CD4-positive, CD25-positive, alpha-beta regulatory T cell (primary cell): ENCODE measurements around the gene CKMT2. TPM values are rescaled to one million over a fixed set of nuclear protein-coding genes. Genes with fewer than 3 reads are reported as not detected.

ENCODE experiments used
- ATAC-seq, 2 donors: fragments of 150-1000 bp; cut with Tn5 transposase; one replicate each; pipeline ENCODE4 v1.10.0; 2021; ENCODE audit warnings: low read depth in 2 of 2, moderate number of reproducible peaks in 2 of 2, moderate library complexity in 1 of 2
- DNase-seq, 3 donors: peaks; one replicate each; pipeline versions ENCODE4 v3.0.0 to v3.0.0-alpha.2; 2012 to 2022; ENCODE audit warnings: mixed read lengths in 1 of 3
- H3K27ac ChIP-seq: one replicate; pipeline ENCODE4 v1.7.0; 2013; ENCODE audit warnings: mild to moderate bottlenecking, low read length; ENCODE audit not compliant: insufficient read depth, poor library complexity, severe bottlenecking
- H3K27me3 ChIP-seq: one replicate; pipeline ENCODE4 v1.7.0; 2013; ENCODE audit warnings: low read length; ENCODE audit not compliant: control insufficient read depth, insufficient read depth
- H3K36me3 ChIP-seq: one replicate; pipeline ENCODE4 v1.7.0; 2013; ENCODE audit warnings: mild to moderate bottlenecking, low read length, moderate library complexity; ENCODE audit not compliant: control insufficient read depth, insufficient read depth
- H3K4me1 ChIP-seq: 2 replicates; pipeline ENCODE4 v1.7.0; 2013; ENCODE audit warnings: mild to moderate bottlenecking, low read length; ENCODE audit not compliant: insufficient read depth, control insufficient read depth, poor library complexity, severe bottlenecking
- H3K4me3 ChIP-seq: one replicate; pipeline ENCODE4 v1.7.0; 2013; ENCODE audit warnings: low read depth, mild to moderate bottlenecking, low read length, moderate library complexity
- H3K9me3 ChIP-seq, 2 experiments: 1 replicate in 1 of 2; 2 replicates in 1 of 2; pipeline ENCODE4 v1.7.0; 2013; ENCODE audit warnings: low read length in 2 of 2, mild to moderate bottlenecking in 1 of 2, moderate library complexity in 1 of 2; ENCODE audit not compliant: control insufficient read depth in 2 of 2
- H3K27ac Mint-ChIP-seq, 3 donors: one replicate each; pipeline ENCODE4 v1.8.0; 2020 to 2022; ENCODE audit warnings: mild to moderate bottlenecking in 3 of 3, mixed read lengths in 3 of 3, moderate library complexity in 2 of 3
- H3K27me3 Mint-ChIP-seq: one replicate; pipeline ENCODE4 v1.8.0; 2022; ENCODE audit warnings: mild to moderate bottlenecking, mixed read lengths
- H3K36me3 Mint-ChIP-seq: one replicate; pipeline ENCODE4 v1.8.0; 2020; ENCODE audit warnings: mixed read lengths
- H3K4me1 Mint-ChIP-seq, 4 donors: one replicate each; pipeline ENCODE4 v1.8.0; 2020 to 2022; ENCODE audit warnings: mixed read lengths in 4 of 4, mild to moderate bottlenecking in 1 of 4
- H3K4me3 Mint-ChIP-seq, 4 donors: one replicate each; pipeline ENCODE4 v1.8.0; 2020 to 2022; ENCODE audit warnings: mild to moderate bottlenecking in 4 of 4, mixed read lengths in 4 of 4, moderate library complexity in 3 of 4
- H3K9me3 Mint-ChIP-seq, 7 donors: one replicate each; pipeline ENCODE4 v1.8.0; 2020 to 2022; ENCODE audit warnings: mixed read lengths in 7 of 7, mild to moderate bottlenecking in 3 of 7, moderate library complexity in 2 of 7
- polyA plus RNA-seq, 4 donors: library from polyadenylated mRNA; unstranded; fragments of 300-500 nt; fragmentation: Illumina TruSeq; gene quantifications; one replicate each; pipeline ENCODE4 v1.2.3, GENCODE V29; 2021
- total RNA-seq: library from RNA; stranded (reverse); gene quantifications from one replicate; pipeline ENCODE4 v1.2.3, GENCODE V29; 2022

CKMT2 gene
- total and polyA plus RNA-seq, 5 donors from 2014 or later, result 0.25 TPM; not detected in 4

GRCh38 chr5:81208904-81209303 lies 24.2 kb upstream of the CKMT2 start:
- H3K9me3 ChIP-seq, result no peaks in the 10 kb centered on the region
- no peaks in the 10 kb centered on the region for H3K36me3 ChIP-seq
- Mint-ChIP-seq H3K27me3 (no peaks in the 10 kb centered on the region), H3K36me3 (peaks cover 25% of the 10 kb centered on the region), H3K27ac (no peak overlapping the region), H3K4me1 (peaks cover 0 to 31% (median 8%) of the 10 kb centered on the region in 4 donors), H3K4me3 (no peak overlapping the region), H3K9me3 (no peaks in the 10 kb centered on the region)
- no peak overlapping the region for H3K4me3 ChIP-seq
- no peaks in the 10 kb centered on the region for H3K27me3 ChIP-seq
- H3K4me1 ChIP-seq, result peaks cover 25% of the 10 kb centered on the region
- H3K27ac ChIP-seq, result no peak overlapping the region
- DNase-seq (no peak), ATAC-seq (no peak)

GRCh38 chr5:81209386-81209785 lies 23.7 kb upstream of the CKMT2 start:
- Histone ChIP-seq H3K27ac (no peak overlapping the region), H3K4me3 (no peak overlapping the region), H3K36me3 (no peaks in the 10 kb centered on the region), H3K27me3 (no peaks in the 10 kb centered on the region), H3K9me3 (no peaks in the 10 kb centered on the region), H3K4me1 (peaks cover 25% of the 10 kb centered on the region)
- Mint-ChIP-seq H3K4me1 (peaks cover 0 to 36% (median 11%) of the 10 kb centered on the region in 4 donors), H3K27me3 (no peaks in the 10 kb centered on the region), H3K9me3 (no peaks in the 10 kb centered on the region), H3K4me3 (no peak overlapping the region), H3K36me3 (peaks cover 30% of the 10 kb centered on the region), H3K27ac (peak overlapping the region in 2 of 3 donors; percentile 74 to 91)
- ATAC-seq (no peak), DNase-seq (no peak)

GRCh38 chr5:81209869-81210493 lies 23.1 kb upstream of the CKMT2 start:
- H3K36me3 Mint-ChIP-seq, result peaks cover 36% of the 10 kb centered on the region
- H3K27me3 ChIP-seq, result no peaks in the 10 kb centered on the region
- DNase-seq, result peak in 1 of 3 donors; percentile 13
- peaks cover 0 to 42% (median 12%) of the 10 kb centered on the region in 4 donors for H3K4me1 Mint-ChIP-seq
- no peaks in the 10 kb centered on the region for H3K9me3 Mint-ChIP-seq
- peak overlapping the region; percentile 26 to 91 (median 74) for H3K27ac Mint-ChIP-seq
- H3K4me1 ChIP-seq, result peaks cover 25% of the 10 kb centered on the region
- H3K27me3 Mint-ChIP-seq, result no peaks in the 10 kb centered on the region
- no peak overlapping the region for H3K27ac ChIP-seq
- no peaks in the 10 kb centered on the region for H3K9me3 ChIP-seq
- peak overlapping the region in 1 of 4 donors; percentile 42 for H3K4me3 Mint-ChIP-seq
- no peak overlapping the region for H3K4me3 ChIP-seq
- ATAC-seq, result peak in 1 of 2 donors; percentile 35
- no peaks in the 10 kb centered on the region for H3K36me3 ChIP-seq

- H3K27ac ChIP-seq, result peak overlapping the region; percentile 69
- peak overlapping the region; percentile 16 for H3K4me3 ChIP-seq
- Mint-ChIP-seq H3K4me1 (peaks cover 0 to 44% (median 18%) of the 10 kb centered on the region in 4 donors), H3K27me3 (no peaks in the 10 kb centered on the region), H3K4me3 (peak overlapping the region in 3 of 4 donors; percentile 31 to 46 (median 43)), H3K36me3 (peaks cover 38% of the 10 kb centered on the region), H3K9me3 (no peaks in the 10 kb centered on the region), H3K27ac (peak overlapping the region in 2 of 3 donors; percentile 91)
- no peaks in the 10 kb centered on the region for H3K27me3 ChIP-seq
- H3K9me3 ChIP-seq, result no peaks in the 10 kb centered on the region
- DNase-seq (peak in 2 of 3 donors; percentile 13 to 25), ATAC-seq (peak; percentile 39 to 50)
- H3K36me3 ChIP-seq, result no peaks in the 10 kb centered on the region
- H3K4me1 ChIP-seq, result peaks cover 25% of the 10 kb centered on the region
These were observed 20.8 kb upstream of the CKMT2 start for GRCh38 chr5:81212211-81212751.

- H3K9me3 ChIP-seq, result no peaks in the 10 kb centered on the region
- Mint-ChIP-seq H3K4me3 (no peak overlapping the region), H3K9me3 (no peaks in the 10 kb centered on the region), H3K4me1 (peaks cover 0 to 44% (median 18%) of the 10 kb centered on the region in 4 donors), H3K36me3 (peaks cover 38% of the 10 kb centered on the region), H3K27me3 (no peaks in the 10 kb centered on the region), H3K27ac (peak overlapping the region; percentile 89 to 91 (median 91))
- peaks cover 25% of the 10 kb centered on the region for H3K4me1 ChIP-seq
- no peak overlapping the region for H3K4me3 ChIP-seq
- no peaks in the 10 kb centered on the region for H3K36me3 ChIP-seq
- DNase-seq (no peak), ATAC-seq (no peak)
- H3K27ac ChIP-seq, result peak overlapping the region; percentile 69
- H3K27me3 ChIP-seq, result no peaks in the 10 kb centered on the region
These were observed 20.1 kb upstream of the CKMT2 start for GRCh38 chr5:81213070-81213469.

GRCh38 chr5:81214848-81215247 lies 18.3 kb upstream of the CKMT2 start:
- Histone ChIP-seq H3K27me3 (no peaks in the 10 kb centered on the region), H3K4me3 (no peak overlapping the region), H3K9me3 (no peaks in the 10 kb centered on the region), H3K27ac (no peak overlapping the region), H3K4me1 (peaks cover 22% of the 10 kb centered on the region), H3K36me3 (no peaks in the 10 kb centered on the region)
- H3K4me3 Mint-ChIP-seq, result no peak overlapping the region
- peaks cover 0 to 41% (median 19%) of the 10 kb centered on the region in 4 donors for H3K4me1 Mint-ChIP-seq
- ATAC-seq (no peak), DNase-seq (no peak)
- H3K27me3 Mint-ChIP-seq, result no peaks in the 10 kb centered on the region
- no peaks in the 10 kb centered on the region for H3K9me3 Mint-ChIP-seq
- H3K36me3 Mint-ChIP-seq, result peaks cover 45% of the 10 kb centered on the region
- peak overlapping the region in 1 of 3 donors; percentile 91 for H3K27ac Mint-ChIP-seq

GRCh38 chr5:81216152-81216551 lies 17.0 kb upstream of the CKMT2 start:
- no peaks in the 10 kb centered on the region for H3K27me3 Mint-ChIP-seq
- DNase-seq (no peak), ATAC-seq (no peak)
- no peak overlapping the region for H3K4me3 Mint-ChIP-seq
- H3K36me3 Mint-ChIP-seq, result peaks cover 52% of the 10 kb centered on the region
- Histone ChIP-seq H3K4me3 (no peak overlapping the region), H3K27ac (no peak overlapping the region), H3K4me1 (peaks cover 20% of the 10 kb centered on the region), H3K27me3 (no peaks in the 10 kb centered on the region), H3K36me3 (no peaks in the 10 kb centered on the region), H3K9me3 (no peaks in the 10 kb centered on the region)
- H3K4me1 Mint-ChIP-seq, result peaks cover 0 to 30% (median 17%) of the 10 kb centered on the region in 4 donors
- no peaks in the 10 kb centered on the region for H3K9me3 Mint-ChIP-seq
- no peak overlapping the region for H3K27ac Mint-ChIP-seq

- Histone ChIP-seq H3K27ac (no peak overlapping the region), H3K9me3 (no peaks in the 10 kb centered on the region), H3K27me3 (no peaks in the 10 kb centered on the region), H3K4me1 (no peaks in the 10 kb centered on the region), H3K36me3 (no peaks in the 10 kb centered on the region), H3K4me3 (no peak overlapping the region)
- Mint-ChIP-seq H3K36me3 (peaks cover 34% of the 10 kb centered on the region), H3K4me1 (peaks cover 0 to 13% (median 8%) of the 10 kb centered on the region in 4 donors), H3K4me3 (no peak overlapping the region), H3K9me3 (no peaks in the 10 kb centered on the region), H3K27ac (no peak overlapping the region), H3K27me3 (no peaks in the 10 kb centered on the region)
- no peak for ATAC-seq
- DNase-seq, result no peak
These were observed 13.7 kb upstream of the CKMT2 start for GRCh38 chr5:81219389-81219788.
